NCI-H460 (cell line): ENCODE measurements around the gene S1PR4. TPM values are rescaled to one million over a fixed set of nuclear protein-coding genes. Genes with fewer than 3 reads are reported as not detected.
A peak's percentile ranks its signal among the peaks of the same experiment; 100 is the strongest.

Experiments
- DNase-seq: peaks from one replicate; pipeline ENCODE4 v3.0.0-alpha.2; 2016; ENCODE audit warnings: low read depth; ENCODE audit errors: extremely low read depth
- polyA plus RNA-seq: library from polyadenylated mRNA; depleted of rRNA; stranded (reverse); fragments of >200 nt; gene quantifications from 2 replicates; pipeline ENCODE4 v1.2.3, GENCODE V29; 2014; cell fraction: nucleus; rRNA removed
- total RNA-seq: library from RNA; depleted of rRNA; stranded (reverse); fragments of >200 nt; shearing (Covaris generic); gene quantifications from 2 replicates; pipeline ENCODE4 v1.2.3, GENCODE V29; 2014; rRNA removed

Gene S1PR4
- total RNA-seq, result 0.07 and 0.75 TPM in 2 replicates
- 0.95 and 1.8 TPM in 2 replicates for polyA plus RNA-seq

- DNase-seq, result no peak
Measured at GRCh38 chr19:3178377-3178972, at the start of gene S1PR4. TSS of gene S1PR4 (plus strand) at chr19:3178769. CDS start at chr19:3178793, 24 bp downstream.

DNA sequence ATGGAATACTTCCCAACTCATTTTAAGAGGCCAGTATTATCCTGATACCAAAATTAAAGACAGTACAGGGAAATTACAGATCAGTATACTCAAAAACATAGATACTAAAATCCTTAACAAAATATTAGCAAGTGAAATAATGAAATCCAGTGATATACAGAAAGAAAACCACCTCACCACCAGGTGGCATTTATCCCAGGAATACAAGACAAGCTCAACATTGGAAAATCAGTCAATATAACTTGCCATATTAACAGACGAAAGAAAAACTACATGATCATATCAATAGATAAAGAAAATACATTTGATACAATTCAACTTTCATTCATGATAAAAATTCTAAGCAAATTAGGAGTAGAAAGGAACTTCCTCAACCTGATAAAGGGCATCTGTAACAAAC lies 49.5 kb upstream of the S1PR4 start:
- DNase-seq, result peak; percentile 36

- DNase-seq, result no peak
Measured at GRCh38 chr19:3131168-3131567, 47.4 kb upstream of the S1PR4 start.

GRCh38 chr19:3132971-3133792 lies 45.4 kb upstream of the S1PR4 start:
- DNase-seq, result no peak

DNA sequence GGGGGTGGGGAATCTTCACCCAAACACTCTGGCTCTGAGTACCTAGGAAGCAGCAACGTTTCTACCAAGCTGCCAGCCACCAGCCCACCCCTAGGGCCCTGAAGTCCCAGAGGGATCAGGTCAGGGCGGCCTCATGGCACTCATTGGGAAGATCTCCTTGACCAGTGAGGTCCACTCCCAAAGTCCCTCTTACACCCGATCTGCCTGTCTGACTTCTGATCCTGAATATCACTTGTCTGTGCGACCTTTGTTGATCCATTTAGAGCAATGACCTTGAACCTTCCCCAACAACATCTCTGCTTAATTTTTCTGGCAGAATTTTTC lies 44.8 kb upstream of the S1PR4 start:
- DNase-seq, result no peak

- DNase-seq, result no peak
Measured at GRCh38 chr19:3135961-3136683, 42.4 kb upstream of the S1PR4 start, which contains the start of gene GNA15. TSS of gene GNA15 (plus strand) at chr19:3136033. CDS start at chr19:3136451, 418 bp downstream.

DNA sequence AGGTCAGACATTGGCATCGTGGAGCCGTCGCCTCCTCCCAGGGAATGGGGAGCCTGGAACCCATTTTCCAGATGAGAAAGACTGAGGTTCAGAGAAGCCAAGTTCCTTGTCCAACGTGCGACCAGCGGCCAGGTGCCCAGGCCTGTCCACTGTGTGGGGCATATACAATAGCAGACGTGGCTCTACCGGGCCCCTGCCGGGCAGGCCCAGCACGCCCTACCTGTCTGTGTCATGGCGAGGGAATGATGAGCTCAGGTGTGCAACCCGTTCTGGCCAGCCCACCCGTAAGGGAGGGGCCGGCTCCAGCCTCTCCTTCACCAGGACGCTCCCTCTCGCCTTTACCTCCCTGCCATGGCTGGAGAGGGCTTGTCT lies 41.9 kb upstream of the S1PR4 start:
- no peak for DNase-seq

- DNase-seq, result no peak
Measured at GRCh38 chr19:3137119-3137518, 41.5 kb upstream of the S1PR4 start.

DNA sequence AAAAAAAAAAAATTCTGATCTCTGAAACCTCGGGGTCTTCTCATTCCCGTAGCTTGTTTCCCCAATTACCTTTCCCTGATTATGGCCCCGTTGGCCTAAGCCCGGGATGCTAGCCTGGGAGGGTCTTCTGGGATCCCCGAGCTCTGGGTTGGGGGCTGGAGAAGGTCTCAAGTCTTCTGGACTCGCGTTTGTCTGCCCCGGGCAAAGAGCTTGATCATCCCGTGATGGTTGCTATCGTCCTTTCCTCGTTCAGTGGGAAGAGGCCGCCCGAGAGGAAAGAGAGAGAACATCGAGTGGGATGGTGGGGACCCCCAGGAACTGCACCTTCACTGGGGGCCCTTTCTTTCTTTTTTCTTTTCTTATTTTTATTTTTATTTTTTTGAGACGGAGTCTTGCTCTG lies 40.3 kb upstream of the S1PR4 start:
- no peak for DNase-seq

- DNase-seq, result no peak
Measured at GRCh38 chr19:3140667-3141038, 37.9 kb upstream of the S1PR4 start.

- peak; percentile 30 for DNase-seq
Measured at GRCh38 chr19:3142292-3142670, 36.3 kb upstream of the S1PR4 start.

DNA sequence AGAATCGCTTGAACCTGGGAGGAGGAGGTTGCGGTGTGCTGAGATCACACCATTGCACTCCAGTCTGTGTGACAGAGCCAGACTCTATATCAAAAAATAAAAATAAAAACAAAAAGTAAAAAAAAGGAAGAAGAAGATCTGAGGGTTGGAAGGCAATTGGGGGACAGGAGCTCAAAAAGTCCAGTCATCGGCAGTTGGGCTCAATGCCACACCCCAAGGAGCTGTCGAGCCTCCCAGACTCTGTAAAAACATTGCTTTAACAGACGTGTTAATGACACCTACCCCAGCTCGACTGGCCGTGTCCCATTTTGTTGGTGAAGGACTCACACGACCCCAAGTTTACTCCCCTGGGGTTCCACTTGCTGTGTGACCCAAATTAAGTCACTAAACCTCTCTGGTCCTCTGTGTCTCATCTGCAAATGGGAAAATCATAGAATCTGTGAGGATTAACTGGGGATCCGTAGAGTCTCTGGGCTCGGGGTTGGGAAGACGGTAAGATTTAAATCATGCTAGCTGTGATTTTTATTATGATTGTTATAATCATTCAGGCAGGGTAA lies 35.7 kb upstream of the S1PR4 start:
- no peak for DNase-seq

GRCh38 chr19:3145909-3146676 lies 32.5 kb upstream of the S1PR4 start:
- no peak for DNase-seq

GRCh38 chr19:3146677-3147100 lies 31.9 kb upstream of the S1PR4 start:
- DNase-seq, result no peak

DNA sequence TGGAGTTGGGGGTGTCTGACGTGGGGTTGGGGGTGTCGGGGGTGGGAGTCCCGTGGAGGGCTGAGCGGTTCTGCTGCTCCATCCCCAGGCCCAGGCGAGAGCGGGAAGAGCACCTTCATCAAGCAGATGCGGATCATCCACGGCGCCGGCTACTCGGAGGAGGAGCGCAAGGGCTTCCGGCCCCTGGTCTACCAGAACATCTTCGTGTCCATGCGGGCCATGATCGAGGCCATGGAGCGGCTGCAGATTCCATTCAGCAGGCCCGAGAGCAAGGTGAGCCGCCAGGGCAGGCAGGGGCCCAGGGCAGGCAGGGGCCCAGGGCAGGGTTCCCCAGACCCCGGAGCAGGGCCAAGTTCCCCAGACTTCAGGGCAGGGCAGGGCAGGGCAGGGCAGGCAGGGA lies 30.1 kb upstream of the S1PR4 start:
- DNase-seq, result no peak

GRCh38 chr19:3149089-3149488 lies 29.5 kb upstream of the S1PR4 start:
- no peak for DNase-seq

GRCh38 chr19:3149526-3150505 lies 28.8 kb upstream of the S1PR4 start:
- no peak for DNase-seq

DNA sequence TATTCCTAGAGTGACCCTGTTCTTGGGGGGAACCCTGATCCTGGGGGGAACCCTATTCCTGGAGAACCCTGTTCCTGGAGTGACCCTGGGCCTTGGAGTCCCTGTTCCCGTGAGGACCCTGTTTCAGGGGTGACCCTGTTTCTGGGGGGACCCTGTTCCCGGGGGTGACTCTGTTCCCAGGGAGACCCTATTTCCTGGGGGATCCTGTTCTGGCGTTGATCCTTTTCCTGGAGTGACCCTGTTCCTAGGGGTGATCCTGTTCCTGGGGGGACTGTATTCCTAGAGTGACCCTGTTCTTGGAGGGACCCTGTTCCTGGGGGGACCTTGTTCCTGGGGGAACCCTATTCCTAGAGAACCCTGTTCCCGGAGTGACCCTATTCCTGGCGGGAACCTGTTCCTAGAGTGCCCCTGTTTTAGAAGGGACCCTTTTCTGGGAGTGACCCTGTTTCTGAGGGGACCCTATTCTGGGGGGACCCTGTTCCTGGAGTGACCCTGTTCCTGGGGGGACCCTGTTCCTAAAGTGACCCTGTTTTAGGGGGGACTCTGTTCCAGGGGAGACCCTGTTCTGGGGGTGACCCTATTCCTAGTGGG lies 27.7 kb upstream of the S1PR4 start:
- DNase-seq, result no peak
